ENCODE results near the gene LIPG. TPM values are rescaled to one million over a fixed set of nuclear protein-coding genes. Genes with fewer than 3 reads are reported as not detected.
"Not testable (repeated sequence)": the region's sequence is repeated elsewhere in the genome, so short reads cannot be mapped to it uniquely, and the experiment has no call there.

LIPG gene
- total RNA-seq, 1 donor from 2014 or later: 1.7 TPM

DNA sequence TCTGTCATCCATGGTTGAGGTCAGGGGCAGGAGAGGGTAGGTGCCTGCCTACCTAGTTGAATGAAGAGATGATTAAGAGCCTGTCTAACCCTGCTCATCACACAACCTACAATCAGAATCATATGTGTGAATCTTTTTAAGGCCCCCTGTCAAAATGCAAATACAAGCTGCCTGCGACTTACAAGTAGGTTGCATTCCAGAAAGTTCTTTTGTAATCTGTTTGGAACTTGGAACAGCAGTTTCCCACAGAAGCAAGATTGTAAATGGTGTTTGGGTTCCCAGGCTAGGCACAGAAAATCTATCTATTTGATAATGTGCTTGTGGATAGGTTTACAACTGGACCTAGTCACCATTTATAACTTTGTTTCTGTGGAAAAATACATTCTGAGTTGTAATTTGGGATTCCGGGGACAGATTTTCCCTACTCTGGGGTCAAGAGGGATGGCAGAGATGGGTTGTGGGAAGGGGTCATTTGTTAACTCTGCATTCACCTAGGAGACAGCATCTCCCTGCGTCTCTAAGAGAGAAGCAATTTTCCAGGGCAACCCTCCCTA is 4.4 kb downstream of the LIPG start:
- no peak for DNase-seq (ENCODE audit: low spot score)
- intact Hi-C loops (cut with DNase I): no loop called here

DNA sequence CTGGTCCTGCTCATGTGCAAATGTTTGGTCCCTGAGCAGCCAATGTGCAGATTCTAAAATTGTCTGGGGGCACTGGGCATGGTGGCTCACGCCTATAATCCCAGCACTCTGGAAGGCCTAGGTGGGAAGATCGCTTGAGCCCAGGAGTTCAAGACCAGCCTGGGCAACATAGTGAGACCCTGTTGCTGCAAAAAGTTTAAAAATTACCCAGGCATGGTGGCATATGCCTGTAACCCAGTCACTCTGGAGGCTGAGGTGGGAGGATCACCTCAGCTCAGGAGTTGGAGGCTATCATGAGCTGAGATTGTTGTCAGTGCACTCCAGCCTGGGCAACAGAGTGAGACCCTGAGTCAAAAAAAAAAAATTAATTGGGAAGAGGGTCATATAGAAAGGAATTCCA is 5.1 kb downstream of the LIPG start:
- DNase-seq (ENCODE audit: low spot score): no peak
- intact Hi-C loops (cut with DNase I): no loop called here

DNA sequence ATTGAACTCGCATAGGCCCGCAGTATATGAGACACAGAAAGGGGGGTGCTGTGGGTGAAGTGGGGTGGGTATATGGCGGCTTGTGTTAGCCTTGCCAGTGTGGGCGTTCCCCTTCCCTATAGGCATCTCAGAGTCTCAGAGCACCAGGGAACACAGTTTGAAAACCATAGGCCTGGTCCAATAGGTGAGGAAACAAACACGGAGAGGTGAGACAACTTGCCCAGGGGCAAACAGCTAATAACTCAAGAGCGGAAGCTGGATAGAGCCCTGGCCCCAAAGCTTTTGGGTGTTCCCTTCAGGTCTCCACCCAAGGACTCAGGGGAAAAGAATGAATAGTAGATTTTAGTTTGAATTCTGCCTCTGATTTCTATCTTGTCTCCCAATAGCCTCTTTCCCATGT is 7.9 kb downstream of the LIPG start:
- intact Hi-C loops (cut with DNase I): no loop called here
- DNase-seq (ENCODE audit: low spot score): no peak

DNA sequence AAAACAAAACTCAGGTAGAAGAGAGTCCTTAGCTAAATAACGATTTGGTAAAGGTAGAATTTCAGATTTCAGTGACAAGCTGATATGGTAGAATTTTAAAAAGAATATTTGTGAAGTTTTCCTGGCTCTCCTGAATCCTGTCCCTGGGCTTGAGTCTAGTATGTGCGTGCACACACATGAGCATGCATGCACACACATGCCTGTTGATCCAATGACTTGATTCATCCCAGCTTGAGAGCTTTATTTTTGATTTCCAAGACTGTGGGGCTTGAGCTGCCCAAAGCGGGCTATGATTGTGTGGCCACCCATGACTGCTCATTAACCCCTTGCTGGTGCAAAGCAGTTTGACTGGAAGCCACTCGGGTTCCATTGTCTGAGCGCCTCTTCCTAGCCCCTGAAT is 9.0 kb downstream of the LIPG start:
- DNase-seq (ENCODE audit: low spot score): no peak

DNA sequence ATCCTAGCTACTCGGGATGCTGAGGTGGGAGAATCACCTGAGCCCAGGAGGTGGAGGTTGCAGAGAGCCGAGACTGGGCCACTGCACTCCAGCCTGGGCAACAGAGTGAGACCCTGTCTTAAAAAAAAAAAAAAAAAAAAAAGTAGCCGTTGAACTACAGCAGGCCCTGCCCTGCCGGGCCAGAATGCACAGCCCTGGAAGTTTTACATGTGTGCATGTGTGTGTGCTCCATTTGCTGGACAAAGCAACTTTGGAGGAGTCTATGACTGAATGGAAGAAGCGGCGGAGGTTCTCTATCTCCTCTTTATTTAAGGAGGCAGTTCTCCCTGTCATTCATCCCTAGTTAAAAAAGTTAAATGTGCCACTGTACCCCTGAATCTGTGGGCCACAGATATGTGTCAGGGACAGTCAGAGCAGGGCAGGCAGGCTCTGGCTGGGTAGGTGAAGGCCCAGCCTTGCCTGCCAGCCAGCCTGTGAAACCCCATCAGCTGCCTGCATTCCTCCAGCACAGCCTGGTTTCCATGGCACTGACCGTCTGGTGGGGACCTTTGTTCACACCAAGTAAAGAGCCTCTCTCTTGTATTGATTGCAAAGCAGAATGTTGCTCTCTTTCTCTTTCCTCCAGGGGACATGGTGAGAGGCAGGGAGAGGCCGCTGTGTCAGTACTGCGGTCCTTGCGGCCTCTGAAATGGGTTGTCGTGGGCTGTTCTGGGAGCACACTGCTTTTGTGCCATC is 10.9 kb downstream of the LIPG start:
- DNase-seq (ENCODE audit: low spot score): no peak

More for the DNA sequence above, 9.0 kb downstream of the LIPG start:
- intact Hi-C loops (cut with DNase I): no loop called here

DNA sequence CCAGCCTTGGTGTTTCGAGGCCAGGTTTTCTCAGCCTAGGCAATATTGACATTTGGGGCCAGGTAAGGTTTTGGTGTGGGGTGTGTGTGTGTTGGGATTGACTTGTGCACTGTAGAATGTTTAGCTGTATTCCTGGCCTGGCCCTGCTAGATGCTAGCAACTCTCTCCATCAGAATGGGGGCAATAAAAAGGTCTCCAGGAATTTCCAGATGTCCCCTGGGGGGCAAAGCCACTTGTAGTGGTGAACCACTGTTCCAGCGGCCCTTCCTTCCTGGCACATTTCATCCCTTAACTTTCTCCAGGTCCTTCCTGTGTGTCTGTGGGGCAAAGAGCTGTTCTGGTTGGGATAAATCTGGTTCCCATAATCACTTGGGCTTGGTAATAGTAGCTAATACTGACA is 12.0 kb downstream of the LIPG start:
- intact Hi-C loops (cut with DNase I): no loop called here

More for the DNA sequence above, 10.9 kb downstream of the LIPG start:
- intact Hi-C loops (cut with DNase I): no loop called here

DNA sequence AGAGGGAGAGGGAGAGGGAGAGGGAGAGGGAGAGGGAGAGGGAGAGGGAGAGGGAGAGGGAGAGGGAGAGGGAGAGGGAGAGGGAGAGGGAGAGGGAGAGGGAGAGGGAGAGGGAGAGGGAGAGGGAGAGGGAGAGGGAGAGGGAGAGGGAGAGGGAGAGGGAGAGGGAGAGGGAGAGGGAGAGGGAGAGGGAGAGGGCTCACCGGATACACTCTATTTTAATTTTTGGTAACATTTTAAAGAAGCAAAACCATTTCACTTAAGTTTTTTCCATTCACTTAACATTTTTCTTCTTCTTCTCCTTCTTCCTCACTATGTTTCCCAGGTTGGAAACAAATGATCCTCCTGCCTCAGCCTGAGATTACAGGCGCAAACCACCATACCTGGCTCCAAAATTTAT is 17.2 kb downstream of the LIPG start:
- intact Hi-C loops (cut with DNase I); DNase-seq (ENCODE audit: low spot score): not testable (repeated sequence)

More for the DNA sequence above, 12.0 kb downstream of the LIPG start:
- no peak for DNase-seq (ENCODE audit: low spot score)

DNA sequence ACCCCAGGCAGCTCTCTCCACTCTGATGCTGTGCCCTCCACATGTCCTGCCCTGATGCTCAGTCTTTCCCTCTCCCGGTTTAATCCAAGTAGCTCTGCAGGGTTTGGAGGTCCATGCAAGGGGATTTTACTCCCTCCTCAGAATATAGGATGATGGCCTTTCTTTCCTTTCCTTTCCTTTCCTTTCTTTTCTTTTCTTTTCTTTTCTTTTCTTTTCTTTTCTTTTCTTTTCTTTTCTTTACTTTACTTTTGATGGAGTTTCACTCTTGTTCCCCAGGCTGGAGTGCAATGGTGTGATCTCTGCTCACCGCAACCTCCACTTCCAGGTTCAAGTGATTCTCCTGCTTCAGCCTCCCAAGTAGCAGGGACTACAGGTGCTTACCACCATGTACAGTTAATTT is 17.7 kb downstream of the LIPG start:
- DNase-seq (ENCODE audit: low spot score): not testable (repeated sequence)

DNA sequence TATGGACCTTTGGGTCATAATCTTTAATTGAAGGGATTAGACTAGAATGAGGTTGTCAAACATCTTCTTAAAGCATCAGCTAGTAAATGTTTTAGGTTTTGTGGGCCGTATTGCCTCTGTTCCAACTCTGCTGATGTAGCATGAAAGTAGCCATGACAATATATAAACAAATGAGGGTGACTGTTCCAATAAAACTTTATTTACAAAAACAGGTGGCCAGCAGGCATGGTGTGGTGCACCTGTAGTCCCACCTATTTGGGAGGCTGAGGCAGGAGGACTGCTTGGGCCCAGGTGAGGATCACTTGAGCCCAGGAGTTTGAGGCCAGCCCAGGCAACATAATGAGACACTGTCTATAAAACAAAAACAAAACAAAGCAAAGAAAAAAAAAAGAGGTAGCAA is 18.4 kb downstream of the LIPG start:
- intact Hi-C loops (cut with DNase I): no loop called here
- DNase-seq (ENCODE audit: low spot score): no peak

More for the DNA sequence above, 17.7 kb downstream of the LIPG start:
- intact Hi-C loops (cut with DNase I): not testable (repeated sequence)

DNA sequence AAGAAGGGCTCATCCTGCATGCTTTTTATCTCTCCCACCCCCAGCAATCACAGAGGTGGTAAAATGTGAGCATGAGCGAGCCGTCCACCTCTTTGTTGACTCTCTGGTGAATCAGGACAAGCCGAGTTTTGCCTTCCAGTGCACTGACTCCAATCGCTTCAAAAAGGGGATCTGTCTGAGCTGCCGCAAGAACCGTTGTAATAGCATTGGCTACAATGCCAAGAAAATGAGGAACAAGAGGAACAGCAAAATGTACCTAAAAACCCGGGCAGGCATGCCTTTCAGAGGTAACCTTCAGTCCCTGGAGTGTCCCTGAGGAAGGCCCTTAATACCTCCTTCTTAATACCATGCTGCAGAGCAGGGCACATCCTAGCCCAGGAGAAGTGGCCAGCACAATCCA is 19.5 kb downstream of the LIPG start:
- intact Hi-C loops (cut with DNase I): no loop called here
- DNase-seq (ENCODE audit: low spot score): no peak

DNA sequence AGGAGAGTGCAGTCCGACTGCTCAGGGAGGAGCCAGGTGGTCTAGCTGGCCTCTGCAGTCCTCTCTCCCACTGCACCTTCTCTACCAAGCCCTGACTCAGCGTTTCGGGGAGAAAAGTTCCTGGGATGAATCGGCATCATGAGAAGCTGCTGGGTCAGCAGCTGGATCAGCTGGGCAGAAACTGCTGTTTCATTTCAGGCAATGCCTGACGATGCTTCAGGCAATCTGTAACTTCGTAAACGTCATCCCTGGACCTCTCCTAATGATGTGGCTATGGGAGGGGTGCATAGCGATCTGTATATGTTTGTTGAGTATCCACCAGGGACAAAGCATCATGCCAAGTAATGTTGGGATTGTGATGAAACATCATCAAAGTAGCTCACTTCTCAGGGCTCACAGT is 20.7 kb downstream of the LIPG start:
- DNase-seq (ENCODE audit: low spot score): no peak
- intact Hi-C loops (cut with DNase I): no loop called here

DNA sequence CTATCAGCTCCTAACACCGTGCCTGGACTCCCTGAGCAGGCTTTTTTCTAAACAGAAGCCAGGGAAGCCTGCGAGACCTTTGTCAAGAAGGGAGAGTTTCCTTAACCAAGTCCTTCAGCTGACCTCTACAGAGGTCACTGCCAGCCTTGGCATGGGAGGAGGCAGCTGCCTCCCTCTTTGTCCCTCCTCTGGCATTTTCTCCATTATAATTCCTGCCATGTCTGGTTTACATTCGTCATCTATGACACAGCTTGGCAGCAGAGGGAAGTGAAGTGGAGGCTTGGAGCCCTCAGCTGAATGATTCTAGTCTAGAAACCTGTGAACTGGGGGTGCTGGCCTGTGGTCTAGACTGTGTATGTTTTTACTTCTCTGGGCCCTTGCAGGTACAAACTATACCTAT is 22.5 kb downstream of the LIPG start:
- intact Hi-C loops (cut with DNase I): no loop called here
- no peak for DNase-seq (ENCODE audit: low spot score)

DNA sequence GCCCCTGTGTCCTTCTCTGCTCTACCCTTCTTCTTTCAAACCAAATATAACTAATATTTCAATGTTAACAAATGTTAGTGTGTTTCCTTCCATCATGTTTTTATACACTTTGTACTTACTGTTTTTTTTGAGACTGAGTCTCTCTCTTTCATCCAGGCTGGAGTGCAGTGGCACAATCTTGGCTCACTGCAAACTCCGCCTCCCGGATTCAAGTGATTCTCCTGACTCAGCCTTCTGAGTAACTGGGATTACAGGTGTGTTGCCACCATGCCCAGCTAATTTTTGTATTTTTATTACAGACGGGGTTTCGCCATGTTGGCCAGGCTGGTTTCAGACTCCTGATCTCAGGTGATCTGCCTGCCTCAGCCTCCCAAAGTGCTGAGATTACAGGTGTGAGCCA is 23.1 kb downstream of the LIPG start:
- intact Hi-C loops (cut with DNase I): not testable (repeated sequence)

DNA sequence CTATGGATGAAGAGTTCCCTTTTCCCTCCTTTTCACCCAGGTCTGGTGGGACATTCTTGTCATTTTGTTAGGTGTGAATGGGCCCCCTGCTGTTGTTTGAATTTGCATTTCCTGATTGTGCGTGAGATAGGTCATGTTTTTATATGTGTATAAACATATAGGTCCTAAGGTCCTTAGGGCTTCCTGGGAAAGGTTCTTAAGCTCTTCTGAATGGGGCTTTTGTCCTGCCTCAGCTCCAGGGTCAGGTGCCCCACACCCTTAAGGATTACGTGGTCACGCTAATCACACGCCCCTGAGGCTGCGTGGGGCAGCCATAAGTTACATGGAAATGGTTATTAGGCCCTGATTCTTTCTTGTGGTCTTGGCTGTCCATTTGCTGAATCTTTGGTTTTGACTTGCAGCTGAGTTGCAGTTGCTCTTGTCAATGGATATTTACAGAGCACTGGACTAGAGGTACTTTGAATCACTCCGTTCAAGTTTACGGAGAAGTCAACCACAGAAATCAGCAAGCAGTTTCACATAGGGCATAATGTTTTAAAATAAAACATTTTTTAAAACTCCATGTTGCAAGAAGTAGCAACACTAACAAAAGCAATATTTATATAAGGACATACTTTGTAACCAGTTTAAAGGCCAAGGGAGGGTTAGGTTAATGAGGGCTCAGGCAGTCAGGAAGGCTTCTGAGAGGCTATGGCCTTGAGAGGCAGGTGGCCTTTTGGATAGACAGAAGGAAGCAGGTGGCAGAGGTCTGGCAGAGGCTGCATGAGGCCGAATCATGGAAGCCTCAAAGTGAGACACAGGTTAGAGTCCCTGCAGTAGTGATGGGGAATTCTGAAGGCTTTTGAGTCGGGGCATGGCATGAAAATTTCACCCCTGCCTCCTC is 24.2 kb downstream of the LIPG start:
- DNase-seq (ENCODE audit: low spot score): no peak
- intact Hi-C loops (cut with DNase I): no loop called here

More for the DNA sequence above, 23.1 kb downstream of the LIPG start:
- DNase-seq (ENCODE audit: low spot score): not testable (repeated sequence)

DNA sequence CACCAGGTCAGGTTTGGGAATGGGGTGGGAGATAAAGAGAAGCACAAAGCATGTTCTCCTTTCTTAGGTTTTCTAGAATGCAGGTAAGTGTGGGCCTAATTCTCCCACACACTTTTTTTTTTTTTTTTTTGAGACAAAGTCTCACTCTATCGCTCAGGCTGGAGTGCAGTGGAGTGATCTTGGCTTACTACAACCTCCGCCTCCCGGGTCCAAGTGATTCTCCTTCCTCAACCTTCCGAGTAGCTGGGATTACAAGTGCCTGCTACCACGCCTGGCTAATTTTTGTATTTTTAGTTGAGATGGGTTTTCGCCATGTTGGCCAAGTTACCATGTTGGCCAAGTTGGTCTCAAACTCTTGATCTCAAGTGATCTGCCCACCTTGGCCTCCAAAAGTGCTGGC is 26.3 kb downstream of the LIPG start:
- intact Hi-C loops (cut with DNase I): no loop called here
- DNase-seq (ENCODE audit: low spot score): no peak

DNA sequence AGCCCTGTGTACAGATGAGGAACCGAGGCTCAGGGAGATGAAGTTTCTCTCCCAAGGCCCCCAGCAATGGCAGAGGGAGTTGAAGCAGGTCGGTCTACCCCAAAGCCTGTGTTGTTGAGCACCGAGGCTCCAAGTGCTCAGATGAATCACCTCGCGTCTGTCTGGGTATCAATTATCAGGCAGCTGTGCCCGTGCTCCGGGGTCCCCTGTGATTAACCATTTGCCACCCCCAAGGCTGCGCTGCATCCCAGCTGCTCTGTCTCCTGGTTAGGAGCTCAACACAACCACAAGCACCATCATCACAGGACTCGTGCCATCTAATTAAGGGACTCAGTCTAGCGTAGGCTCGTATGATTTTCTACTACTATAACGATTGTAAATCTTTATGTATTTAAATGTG is 27.1 kb downstream of the LIPG start:
- intact Hi-C loops (cut with DNase I): no loop called here
- no peak for DNase-seq (ENCODE audit: low spot score)

DNA sequence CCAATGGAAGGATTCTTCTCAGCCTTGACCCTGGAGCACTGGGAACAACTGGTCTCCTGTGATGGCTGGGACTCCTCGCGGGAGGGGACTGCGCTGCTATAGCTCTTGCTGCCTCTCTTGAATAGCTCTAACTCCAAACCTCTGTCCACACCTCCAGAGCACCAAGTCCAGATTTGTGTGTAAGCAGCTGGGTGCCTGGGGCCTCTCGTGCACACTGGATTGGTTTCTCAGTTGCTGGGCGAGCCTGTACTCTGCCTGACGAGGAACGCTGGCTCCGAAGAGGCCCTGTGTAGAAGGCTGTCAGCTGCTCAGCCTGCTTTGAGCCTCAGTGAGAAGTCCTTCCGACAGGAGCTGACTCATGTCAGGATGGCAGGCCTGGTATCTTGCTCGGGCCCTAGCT is 28.8 kb downstream of the LIPG start:
- intact Hi-C loops (cut with DNase I): no loop called here
- no peak for DNase-seq (ENCODE audit: low spot score)

DNA sequence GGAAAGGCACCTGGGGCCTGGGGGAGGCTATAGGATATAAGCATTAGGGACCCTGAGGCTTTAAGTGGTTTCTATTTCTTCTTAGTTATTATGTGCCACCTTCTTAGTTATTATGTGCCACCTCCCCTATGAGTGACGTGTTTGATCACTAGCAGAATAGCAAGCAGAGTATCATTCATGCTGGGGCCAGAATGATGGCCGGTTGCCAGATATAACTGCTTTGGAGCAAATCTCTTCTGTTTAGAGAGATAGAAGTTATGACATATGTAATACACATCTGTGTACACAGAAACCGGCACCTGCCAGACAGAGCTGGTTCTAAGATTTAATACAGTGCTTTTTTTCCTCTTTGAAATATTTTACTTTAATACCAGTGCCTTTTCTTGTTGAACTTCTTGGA is 29.4 kb downstream of the LIPG start:
- no peak for DNase-seq (ENCODE audit: low spot score)
- intact Hi-C loops (cut with DNase I): no loop called here

DNA sequence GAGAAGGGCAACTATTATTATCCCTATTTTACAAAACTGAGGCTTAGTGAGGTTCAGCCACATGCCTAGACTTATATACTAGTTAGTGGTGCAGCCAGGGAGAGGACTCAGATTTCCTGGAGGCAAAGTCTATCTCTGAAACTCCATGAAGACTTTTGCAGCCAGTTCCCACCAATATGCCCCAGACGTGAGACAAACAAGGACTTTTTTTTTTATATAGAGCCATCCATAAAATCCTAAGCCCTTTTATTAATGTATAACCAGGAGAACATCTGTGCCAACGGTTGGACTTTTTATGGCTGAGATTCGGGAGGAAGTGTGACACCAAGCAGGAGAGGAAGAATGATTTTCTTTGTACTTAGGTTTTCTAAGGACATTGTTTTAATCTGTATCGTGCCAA is 29.9 kb downstream of the LIPG start:
- no peak for DNase-seq (ENCODE audit: low spot score)
- intact Hi-C loops (cut with DNase I): no loop called here

DNA sequence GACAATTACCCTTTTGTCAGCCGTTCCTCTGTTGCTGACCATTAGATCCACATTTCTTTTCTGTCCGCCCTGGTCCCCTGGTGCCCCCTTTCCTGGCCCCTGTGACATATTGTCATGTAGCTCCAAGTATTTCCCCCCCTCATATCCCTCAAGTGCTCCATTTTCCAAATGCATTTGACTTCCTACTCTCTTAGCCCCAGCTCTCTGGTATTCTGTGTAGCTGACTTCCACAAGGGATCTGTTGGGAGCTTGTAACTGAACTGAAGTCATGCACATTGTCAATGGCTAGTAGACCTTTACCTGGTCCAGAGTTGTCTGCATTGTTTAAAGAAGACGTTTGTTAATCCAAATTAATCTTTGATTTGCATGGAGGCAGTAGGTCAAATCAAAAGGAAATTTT is 34.8 kb downstream of the LIPG start:
- DNase-seq (ENCODE audit: low spot score): no peak
- intact Hi-C loops (cut with DNase I): no loop called here

Data from cardiac septum (tissue), 1 donor.